ENCODE results near the gene KCP.

- TF ChIP-seq POLR2A (IDR thresholded peaks at IDR 0.05): no peak
- TF ChIP-seq POLR2AphosphoS5 (IDR thresholded peaks at IDR 0.05): no peak
- no peak for TF ChIP-seq CTCF (IDR thresholded peaks at IDR 0.05)
- TF ChIP-seq EP300 (IDR thresholded peaks at IDR 0.05): no peak
Observed at GRCh38 chr7:128838981-128839731, 71.4 kb downstream of the KCP start.

All from stomach (tissue), 4 donors.